Activated T-helper 1 cell treated with anti-CD3 and anti-CD28 coated beads, Interleukin-12 subunit alpha, Interleukin-12 subunit beta, Interleukin-2, Interleukin-4 antibody, amounts not matched to agents 30 ng/mL and 10 ng/mL and 1 ng/mL, durations not matched to agents 14 hours and 24 hours and 36 hours (primary cell): Measurements from ENCODE around the gene MAGEB2. TPM values are rescaled to one million over a fixed set of nuclear protein-coding genes. Genes with fewer than 3 reads are reported as not detected.
"Not testable (repeated sequence)": the region's sequence is repeated elsewhere in the genome, so short reads cannot be mapped to it uniquely, and the experiment has no call there.

Experiments
- DNase-seq: peaks from one replicate; pipeline ENCODE4 v3.0.0; 2021; ENCODE audit warnings: low spot score
- H3K27ac Mint-ChIP-seq: one replicate; pipeline ENCODE4 v1.8.0; 2021; ENCODE audit warnings: mild to moderate bottlenecking, mixed read lengths
- H3K27me3 Mint-ChIP-seq: one replicate; pipeline ENCODE4 v1.8.0; 2022; ENCODE audit warnings: mild to moderate bottlenecking, moderate library complexity, mixed read lengths; ENCODE audit not compliant: insufficient read depth
- H3K36me3 Mint-ChIP-seq: one replicate; pipeline ENCODE4 v1.8.0; 2021; ENCODE audit warnings: low read depth, mixed read lengths
- H3K4me1 Mint-ChIP-seq: one replicate; pipeline ENCODE4 v1.8.0; 2021; ENCODE audit warnings: low read depth, mixed read lengths
- H3K4me3 Mint-ChIP-seq: one replicate; pipeline ENCODE4 v1.8.0; 2021; ENCODE audit warnings: mild to moderate bottlenecking, moderate library complexity, mixed read lengths
- H3K9me3 Mint-ChIP-seq: one replicate; pipeline ENCODE4 v1.8.0; 2021; ENCODE audit warnings: mixed read lengths
- intact Hi-C: fragments of 100-400 bp; cut with micrococcal nuclease; formaldehyde crosslinking; loops from one replicate; pipeline ENCODE4 v1.15.1; 2024
- total RNA-seq: library from RNA; stranded (reverse); gene quantifications from 2 replicates; pipeline ENCODE4 v1.2.3, GENCODE V29; 2022

Gene MAGEB2
- not detected in 2 replicates for total RNA-seq

- DNase-seq = no peak
- H3K27me3 Mint-ChIP-seq = no peaks in the 10 kb centered on the region
- no peak within 1 kb of the TSS for H3K4me3 Mint-ChIP-seq
- no peaks in the 10 kb centered on the region for H3K4me1 Mint-ChIP-seq
- no peaks in the 10 kb centered on the region for H3K36me3 Mint-ChIP-seq
- intact Hi-C loops = no loop called here
- H3K9me3 Mint-ChIP-seq = no peaks in the 10 kb centered on the region
- no peak within 1 kb of the TSS for H3K27ac Mint-ChIP-seq
Observed at GRCh38 chrX:30215357-30215843, at the start of gene MAGEB2. TSS of gene MAGEB2 (plus strand) at chrX:30215563. CDS start at chrX:30218581, 3,018 bp downstream.

- no peak for DNase-seq
- H3K27me3 Mint-ChIP-seq = peaks cover 2% of the 10 kb centered on the region
- H3K9me3 Mint-ChIP-seq = no peaks in the 10 kb centered on the region
- H3K36me3 Mint-ChIP-seq = no peaks in the 10 kb centered on the region
- intact Hi-C loops = no loop called here
- no peak overlapping the region for H3K27ac Mint-ChIP-seq
- H3K4me1 Mint-ChIP-seq = no peaks in the 10 kb centered on the region
- H3K4me3 Mint-ChIP-seq = no peak overlapping the region
Observed at GRCh38 chrX:30170900-30171299, 44.5 kb upstream of the MAGEB2 start.

GRCh38 chrX:30181353-30181752 is 34.0 kb upstream of the MAGEB2 start:
- Mint-ChIP-seq H3K36me3 (no peaks in the 10 kb centered on the region), H3K9me3 (no peaks in the 10 kb centered on the region), H3K4me1 (no peaks in the 10 kb centered on the region)

GRCh38 chrX:30183554-30183953 is 31.8 kb upstream of the MAGEB2 start:
- Mint-ChIP-seq H3K27ac (no peak overlapping the region), H3K4me1 (no peaks in the 10 kb centered on the region), H3K27me3 (no peaks in the 10 kb centered on the region), H3K36me3 (no peaks in the 10 kb centered on the region), H3K4me3 (no peak overlapping the region), H3K9me3 (no peaks in the 10 kb centered on the region)
- no peak for DNase-seq
- intact Hi-C loops = no loop called here

More at GRCh38 chrX:30181353-30181752, 34.0 kb upstream of the MAGEB2 start:
- DNase-seq = no peak
- intact Hi-C loops = no loop called here
- Mint-ChIP-seq H3K27ac (no peak overlapping the region), H3K27me3 (no peaks in the 10 kb centered on the region), H3K4me3 (no peak overlapping the region)

- Mint-ChIP-seq H3K9me3 (no peaks in the 10 kb centered on the region), H3K36me3 (no peaks in the 10 kb centered on the region), H3K27ac (no peak overlapping the region), H3K27me3 (no peaks in the 10 kb centered on the region), H3K4me3 (no peak overlapping the region), H3K4me1 (no peaks in the 10 kb centered on the region)
- intact Hi-C loops = no loop called here
- no peak for DNase-seq
Observed at GRCh38 chrX:30190426-30190825, 24.9 kb upstream of the MAGEB2 start.

GRCh38 chrX:30193910-30194309 is 21.5 kb upstream of the MAGEB2 start:
- H3K4me1 Mint-ChIP-seq, H3K9me3 Mint-ChIP-seq, H3K27ac Mint-ChIP-seq, H3K27me3 Mint-ChIP-seq, DNase-seq, H3K36me3 Mint-ChIP-seq, intact Hi-C loops, H3K4me3 Mint-ChIP-seq: not testable (repeated sequence)

- H3K4me1 Mint-ChIP-seq = no peaks in the 10 kb centered on the region
Observed at GRCh38 chrX:30196322-30196721, 19.0 kb upstream of the MAGEB2 start.

GRCh38 chrX:30212172-30212571 is 3.2 kb upstream of the MAGEB2 start:
- no peak for DNase-seq
- no peak overlapping the region for H3K4me3 Mint-ChIP-seq
- H3K27me3 Mint-ChIP-seq = no peaks in the 10 kb centered on the region
- H3K27ac Mint-ChIP-seq = no peak overlapping the region
- no peaks in the 10 kb centered on the region for H3K9me3 Mint-ChIP-seq
- H3K4me1 Mint-ChIP-seq = no peaks in the 10 kb centered on the region
- intact Hi-C loops = no loop called here
- H3K36me3 Mint-ChIP-seq = no peaks in the 10 kb centered on the region

More at GRCh38 chrX:30196322-30196721, 19.0 kb upstream of the MAGEB2 start:
- Mint-ChIP-seq H3K9me3 (no peaks in the 10 kb centered on the region), H3K27ac (no peak overlapping the region), H3K4me3 (no peak overlapping the region), H3K27me3 (no peaks in the 10 kb centered on the region), H3K36me3 (no peaks in the 10 kb centered on the region)
- no peak for DNase-seq
- intact Hi-C loops = no loop called here

- Mint-ChIP-seq H3K36me3 (no peaks in the 10 kb centered on the region), H3K27ac (no peak overlapping the region), H3K9me3 (no peaks in the 10 kb centered on the region), H3K27me3 (no peaks in the 10 kb centered on the region), H3K4me1 (no peaks in the 10 kb centered on the region), H3K4me3 (no peak overlapping the region)
- intact Hi-C loops = no loop called here
- no peak for DNase-seq
Observed at GRCh38 chrX:30217465-30217864, 2.1 kb downstream of the MAGEB2 start.

GRCh38 chrX:30219372-30219771 is 4.0 kb downstream of the MAGEB2 start:
- Mint-ChIP-seq H3K9me3 (no peaks in the 10 kb centered on the region), H3K36me3 (no peaks in the 10 kb centered on the region), H3K27me3 (no peaks in the 10 kb centered on the region), H3K4me3 (no peak overlapping the region), H3K27ac (no peak overlapping the region), H3K4me1 (no peaks in the 10 kb centered on the region)
- no peak for DNase-seq
- intact Hi-C loops = no loop called here

- Mint-ChIP-seq H3K36me3 (no peaks in the 10 kb centered on the region), H3K27me3 (no peaks in the 10 kb centered on the region), H3K4me3 (no peak overlapping the region), H3K4me1 (no peaks in the 10 kb centered on the region), H3K27ac (no peak overlapping the region), H3K9me3 (no peaks in the 10 kb centered on the region)
- DNase-seq = no peak
- intact Hi-C loops = no loop called here
Observed at GRCh38 chrX:30220661-30221060, 5.3 kb downstream of the MAGEB2 start.

GRCh38 chrX:30224536-30224935 is 9.2 kb downstream of the MAGEB2 start:
- H3K27me3 Mint-ChIP-seq = no peaks in the 10 kb centered on the region
- DNase-seq = no peak
- H3K9me3 Mint-ChIP-seq = no peaks in the 10 kb centered on the region
- intact Hi-C loops = no loop called here
- no peak overlapping the region for H3K4me3 Mint-ChIP-seq
- H3K4me1 Mint-ChIP-seq = no peaks in the 10 kb centered on the region
- H3K27ac Mint-ChIP-seq = no peak overlapping the region
- no peaks in the 10 kb centered on the region for H3K36me3 Mint-ChIP-seq

- Mint-ChIP-seq H3K9me3 (no peaks in the 10 kb centered on the region), H3K4me1 (no peaks in the 10 kb centered on the region), H3K27ac (no peak overlapping the region), H3K27me3 (no peaks in the 10 kb centered on the region), H3K36me3 (no peaks in the 10 kb centered on the region), H3K4me3 (no peak overlapping the region)
- DNase-seq = no peak
- intact Hi-C loops = no loop called here
Observed at GRCh38 chrX:30228526-30228925, 13.2 kb downstream of the MAGEB2 start.

GRCh38 chrX:30230395-30230794 is 15.0 kb downstream of the MAGEB2 start, which contains the start of gene MAGEB3:
TSS of gene MAGEB3 (plus strand) at chrX:30230657. CDS start at chrX:30235925, 5,268 bp downstream.
- H3K4me1 Mint-ChIP-seq = no peaks in the 10 kb centered on the region
- H3K27me3 Mint-ChIP-seq = no peaks in the 10 kb centered on the region
- H3K36me3 Mint-ChIP-seq = no peaks in the 10 kb centered on the region
- intact Hi-C loops = no loop called here
- no peak within 1 kb of the TSS for H3K27ac Mint-ChIP-seq
- H3K9me3 Mint-ChIP-seq = no peaks in the 10 kb centered on the region
- H3K4me3 Mint-ChIP-seq = no peak within 1 kb of the TSS
- no peak for DNase-seq
